ENCODE results near the gene CAPN15.

GRCh38 chr16:580141-580945, 52.8 kb downstream of the CAPN15 start:
- TF ChIP-seq CTCF (IDR thresholded peaks at IDR 0.05; ENCODE audit: insufficient read depth, low read length) (no peak), POLR2AphosphoS5 (IDR thresholded peaks at IDR 0.05; ENCODE audit: low read depth) (no peak)

Measured in HL-60 (cell line).